GM19455 (cell line): ENCODE results near the gene CCDC61.

Source experiments
- ATAC-seq: cut with Tn5 transposase; IDR thresholded peaks from one replicate; pipeline ENCODE4 v1.9.1; 2021; ENCODE audit not compliant: unreplicated experiment

CCDC61 gene

DNA sequence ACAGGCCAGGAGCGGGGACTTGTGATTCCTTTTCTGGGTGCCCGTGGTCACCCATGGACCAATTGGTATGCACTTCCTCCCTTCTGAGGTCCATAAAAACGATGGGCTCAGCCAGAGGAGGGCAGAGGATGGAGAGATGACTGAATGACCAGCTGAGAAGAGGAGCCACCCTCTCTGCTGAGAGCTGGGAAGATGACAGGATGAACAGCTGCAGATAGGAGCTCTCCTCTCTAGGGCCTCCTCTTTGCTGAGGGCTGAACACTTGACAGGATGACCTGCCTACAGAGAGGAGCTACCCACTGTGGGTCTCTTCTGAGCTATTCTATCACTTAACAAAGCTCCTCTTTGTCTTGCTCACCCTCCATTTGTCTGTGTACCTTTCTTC is 41.5 kb downstream of the CCDC61 start:
- no peak for ATAC-seq

DNA sequence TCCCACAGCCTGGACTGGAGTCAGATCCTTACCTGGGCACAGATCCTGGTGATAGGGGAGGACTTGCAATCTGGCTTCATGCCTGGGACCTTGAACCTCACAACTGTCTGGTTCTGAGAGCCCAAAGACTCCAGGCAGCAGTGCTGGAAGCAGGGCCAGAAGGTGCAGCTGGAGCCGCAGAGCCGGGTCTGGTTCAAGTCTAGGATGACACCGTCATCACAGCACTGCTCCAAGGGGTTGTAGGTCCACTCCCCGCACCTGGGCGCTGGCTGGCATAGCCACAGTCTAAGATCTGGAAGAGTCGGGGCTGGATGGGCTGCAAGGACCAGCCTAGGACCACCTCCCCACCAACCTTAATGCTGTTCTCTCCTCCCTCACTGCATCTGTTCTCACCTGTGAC is 44.9 kb downstream of the CCDC61 start:
- ATAC-seq = no peak

DNA sequence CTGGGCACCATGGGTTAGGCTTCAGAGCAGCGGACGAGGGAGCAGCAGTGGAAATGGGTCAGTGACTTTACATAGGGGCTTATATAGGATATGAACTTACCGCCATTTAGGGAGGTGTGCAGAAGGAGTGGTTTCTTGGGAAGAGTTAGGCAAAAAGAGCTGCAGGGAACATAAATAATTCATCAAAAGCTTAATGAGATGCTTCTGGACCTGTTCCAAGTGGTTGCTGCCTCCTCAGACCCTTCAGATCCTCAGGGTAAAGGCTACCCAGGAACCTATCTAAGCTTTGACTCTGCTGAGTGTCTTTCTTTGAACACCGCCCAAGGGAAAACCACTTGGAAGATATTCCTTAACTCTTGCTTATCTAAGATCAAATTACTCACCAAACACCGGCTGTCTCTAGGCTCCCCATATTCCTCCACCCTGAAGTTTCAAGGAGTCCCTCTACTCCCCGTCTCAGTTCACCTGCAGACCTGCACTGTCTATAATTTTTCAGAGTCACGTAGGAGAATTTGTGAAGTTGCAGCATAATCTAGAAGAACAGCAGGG is 45.8 kb downstream of the CCDC61 start, which contains the start of gene IGFL4:
IGFL4 (minus strand) TSS at position 51 of the 549 bp plus-strand sequence; CDS start at position 11, 40 bp downstream.
- ATAC-seq = no peak

DNA sequence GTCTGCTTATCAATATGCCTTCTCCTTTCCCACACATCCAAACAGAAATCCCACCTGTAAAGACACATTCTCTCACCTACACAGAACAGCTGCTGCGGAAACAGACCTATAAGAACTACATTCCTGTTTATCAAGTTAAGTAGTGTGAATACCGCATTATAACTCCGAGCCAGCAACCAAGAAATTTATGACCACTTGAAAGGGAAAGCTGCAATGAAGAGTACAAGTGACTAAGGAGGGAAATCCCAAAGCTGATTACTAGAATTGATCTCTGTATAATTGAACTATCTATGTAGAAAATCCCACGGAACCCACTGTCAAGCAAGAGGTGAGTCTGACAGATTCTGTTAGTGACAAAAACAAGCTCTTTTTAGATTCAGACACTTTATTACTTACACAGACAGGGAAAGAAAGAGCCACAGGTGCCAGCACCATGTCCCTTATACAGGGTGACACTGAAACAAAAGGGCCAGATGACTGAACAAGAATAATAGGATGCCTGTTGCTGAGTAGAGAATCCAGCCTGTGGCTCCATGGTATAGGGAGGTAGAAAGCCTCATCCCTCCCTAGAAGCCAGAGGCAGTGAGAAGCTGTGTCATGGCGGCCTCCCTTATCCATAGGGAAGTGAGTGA is 47.1 kb downstream of the CCDC61 start:
- ATAC-seq = no peak

DNA sequence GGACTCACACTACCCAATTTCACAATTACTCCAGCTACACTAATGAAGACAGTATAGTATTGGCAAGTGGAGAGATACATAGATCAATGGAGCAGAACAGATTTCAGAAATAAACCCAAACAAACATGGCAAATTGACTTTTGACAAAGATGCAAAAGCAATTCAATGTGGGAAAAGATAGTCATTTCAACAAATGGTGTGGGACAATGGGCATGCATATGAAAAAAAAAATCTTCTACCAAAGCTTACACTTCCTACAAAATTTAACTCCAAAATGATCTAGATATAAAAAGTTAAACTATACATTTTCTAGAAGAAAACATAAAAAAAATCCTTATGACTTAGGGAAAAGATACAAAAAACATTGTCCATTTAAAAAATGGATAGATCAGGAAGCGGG is 48.3 kb downstream of the CCDC61 start:
- ATAC-seq = no peak

DNA sequence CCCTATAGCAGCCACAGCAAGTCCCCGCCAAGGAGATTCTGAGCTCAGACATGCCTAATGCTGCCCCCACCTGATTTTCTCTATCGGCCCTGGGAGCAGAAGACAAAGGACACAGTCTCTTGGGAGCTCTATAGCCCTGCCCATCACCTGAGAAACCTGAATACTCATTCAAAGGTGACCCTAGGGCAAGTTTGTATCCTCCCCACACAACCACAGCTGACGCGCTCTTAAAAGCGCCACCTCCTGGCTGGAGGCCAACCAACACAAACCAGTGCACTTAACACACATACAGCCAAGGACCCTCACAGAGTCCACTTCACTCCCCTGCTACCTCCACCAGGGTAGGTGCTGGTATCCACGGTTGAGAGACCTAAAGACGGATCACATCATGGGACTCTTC is 54.3 kb downstream of the CCDC61 start:
- ATAC-seq = no peak

DNA sequence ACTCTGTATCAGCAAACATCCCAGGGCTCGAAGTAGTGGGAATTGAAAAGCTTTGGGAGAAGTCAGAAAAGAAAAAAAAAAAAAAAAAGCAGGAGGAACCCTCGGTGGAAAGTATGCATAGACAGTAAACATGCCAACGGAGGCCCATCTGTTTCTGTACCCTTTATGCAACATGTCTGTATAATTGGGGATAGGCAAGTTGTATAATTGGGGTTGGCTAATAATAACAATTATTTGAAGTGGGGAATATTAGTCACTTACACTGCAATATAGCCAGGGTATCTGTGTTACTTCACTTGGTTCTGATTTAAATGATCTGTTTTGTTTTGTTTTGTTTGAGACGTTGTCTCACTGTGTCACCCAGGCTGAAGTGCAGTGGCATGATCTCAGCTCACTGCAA is 57.6 kb downstream of the CCDC61 start:
- ATAC-seq = no peak

DNA sequence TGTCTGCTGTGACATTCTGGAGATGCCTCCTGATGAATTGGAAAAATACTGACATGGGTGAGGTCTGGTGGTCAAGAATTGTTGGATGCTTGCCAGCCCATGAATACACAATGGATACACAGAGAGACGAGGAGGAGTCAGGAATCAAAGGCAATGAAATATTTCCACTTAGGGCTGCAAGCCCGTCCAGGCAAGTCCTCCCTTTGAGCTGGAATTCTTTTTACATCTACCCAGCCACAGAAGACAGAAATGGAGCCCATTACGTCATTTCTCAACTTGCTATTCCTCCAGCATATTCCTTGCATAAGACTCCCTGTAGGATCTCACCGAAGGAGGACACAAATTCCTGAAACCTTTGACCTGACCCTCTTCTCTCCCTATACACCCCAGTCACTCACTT is 61.3 kb downstream of the CCDC61 start:
- no peak for ATAC-seq

DNA sequence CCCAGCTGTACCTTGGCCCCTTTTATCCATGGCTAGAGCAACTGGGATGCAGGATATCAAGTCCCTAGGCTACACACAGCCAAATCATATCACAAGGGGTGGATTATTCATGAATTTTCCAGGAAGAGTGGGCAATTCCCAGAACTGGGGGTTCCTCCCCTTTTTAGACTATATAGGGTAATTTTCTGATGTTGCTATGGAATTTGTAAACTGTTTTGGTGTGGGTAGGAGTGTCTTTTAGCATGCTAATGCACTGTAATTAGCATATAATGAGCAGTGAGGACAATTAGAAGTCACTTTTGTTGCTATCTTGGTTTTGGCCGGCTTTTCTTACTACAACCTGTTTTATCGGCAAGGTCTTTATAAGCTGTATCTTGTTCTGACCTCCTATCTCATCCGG is 63.5 kb downstream of the CCDC61 start:
- no peak for ATAC-seq

DNA sequence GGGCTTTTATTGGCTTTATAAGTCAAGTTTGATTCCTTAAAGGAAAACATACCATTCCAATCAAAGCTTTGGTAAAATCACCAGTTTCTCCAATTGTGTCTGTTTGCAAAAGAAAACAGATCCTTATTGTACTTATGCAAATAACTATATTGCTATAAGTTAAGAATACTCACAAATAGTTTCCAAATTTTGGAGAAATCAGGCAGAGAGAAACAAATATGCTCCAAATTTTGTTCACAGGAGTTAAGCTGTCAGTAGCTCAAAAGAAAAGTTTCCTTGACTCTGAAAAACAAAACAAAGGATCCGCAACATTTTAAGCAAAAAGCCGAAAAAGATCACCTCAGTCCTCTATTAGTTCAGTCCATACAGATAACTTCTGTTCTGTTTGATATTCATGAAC is 64.7 kb downstream of the CCDC61 start:
- ATAC-seq = no peak

DNA sequence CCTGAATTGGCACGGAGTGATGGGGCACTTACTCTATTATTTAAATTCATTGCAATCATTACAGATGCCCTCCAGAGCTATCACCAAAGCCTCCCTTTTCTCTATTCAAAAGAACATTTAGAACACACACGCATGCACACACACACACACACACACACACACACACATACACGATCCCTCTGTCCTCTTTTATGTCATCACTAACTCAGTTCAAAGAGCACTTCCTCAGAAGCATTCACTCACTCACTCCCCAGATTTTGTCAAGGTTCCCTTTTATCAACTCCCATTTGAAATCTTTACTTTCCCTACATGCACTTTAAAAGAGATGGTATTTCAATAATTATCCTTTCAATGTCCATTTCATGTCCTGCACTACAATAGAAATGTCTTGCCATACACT is 67.9 kb downstream of the CCDC61 start:
- ATAC-seq = no peak

DNA sequence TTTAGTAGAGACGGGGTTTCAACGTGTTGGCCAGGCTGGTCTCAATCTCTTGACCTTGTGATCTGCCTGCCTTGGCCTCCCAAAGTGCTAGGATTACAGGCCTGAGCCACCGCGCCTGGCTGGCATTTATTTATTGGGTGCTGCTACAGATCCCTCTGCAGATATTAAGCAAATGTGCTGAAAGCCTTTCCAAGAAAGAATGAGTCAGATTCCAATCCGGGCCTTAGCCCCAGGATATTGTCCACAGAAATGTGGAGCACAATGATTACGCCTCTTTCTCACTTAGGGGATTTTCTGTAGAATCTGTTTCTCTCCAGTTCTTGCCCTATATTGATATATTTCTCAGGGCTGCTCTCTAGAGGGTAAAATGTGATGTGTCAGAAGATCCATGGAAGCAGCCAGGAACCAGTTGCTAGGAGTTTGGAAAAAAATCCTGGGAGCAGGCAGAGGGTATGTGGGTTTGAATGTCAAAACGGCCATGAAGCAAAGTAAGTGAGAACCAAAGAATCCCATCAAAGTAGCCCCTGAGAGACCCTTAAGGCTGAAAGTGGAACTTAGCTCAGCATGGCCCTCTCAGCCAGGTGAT is 70.3 kb downstream of the CCDC61 start:
- no peak for ATAC-seq

DNA sequence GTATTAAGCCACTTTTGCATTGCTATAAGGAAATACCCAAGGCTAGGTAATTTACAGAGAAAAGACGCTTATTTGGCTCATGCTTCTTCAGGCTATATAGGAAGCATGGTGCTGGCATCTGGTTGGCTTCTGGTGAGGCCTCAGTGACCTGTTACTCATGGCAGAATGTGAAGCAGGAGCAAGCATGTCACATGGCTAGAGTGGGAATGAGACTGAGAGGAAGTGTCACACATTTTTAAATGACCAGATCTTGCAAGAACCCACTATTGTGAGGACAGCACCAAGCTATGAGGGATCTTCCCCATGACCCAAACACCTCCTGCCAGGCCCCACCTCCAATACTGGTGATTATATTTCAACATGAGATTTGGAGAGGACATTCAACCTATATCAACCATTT is 71.2 kb downstream of the CCDC61 start:
- no peak for ATAC-seq

DNA sequence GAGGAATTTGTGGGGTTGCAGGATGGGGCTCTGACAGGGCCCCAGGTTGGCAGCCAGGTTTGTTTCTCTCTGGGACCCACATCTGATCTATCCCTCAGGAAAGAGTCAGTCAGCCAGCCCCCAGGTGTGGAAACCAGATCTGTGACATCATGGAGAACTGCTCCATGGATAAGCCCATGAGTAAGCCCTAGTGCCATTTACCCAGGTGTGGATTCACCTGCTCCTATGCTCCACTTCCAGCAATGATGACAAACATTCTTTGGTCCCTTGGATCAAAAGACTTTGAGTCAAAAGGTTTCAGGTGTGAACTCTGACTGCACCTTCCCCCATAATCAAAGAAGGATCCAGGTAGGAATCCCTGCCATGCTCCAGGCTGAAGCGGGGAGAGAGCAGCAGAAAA is 72.4 kb downstream of the CCDC61 start:
- ATAC-seq = no peak
